Lower lobe of right lung (tissue), 2 donors: ENCODE measurements around the gene TGM6. TPM values are rescaled to one million over a fixed set of nuclear protein-coding genes. Genes with fewer than 3 reads are reported as not detected.

Source experiments
- ATAC-seq, 2 donors: fragments of 200-7000 bp; cut with Tn5 transposase; one replicate each; pipeline ENCODE4 v1.9.1; 2020 to 2022; ENCODE audit warnings: mild to moderate bottlenecking in 2 of 2, moderate library complexity in 2 of 2
- DNase-seq: peaks from one replicate; pipeline ENCODE4 v3.0.0-alpha.2; 2020
- H3K27ac ChIP-seq: fragments of 200-600 bp; one replicate; pipeline ENCODE4 v1.8.0; 2022
- H3K27me3 ChIP-seq: fragments of 200-600 bp; one replicate; pipeline ENCODE4 v1.8.0; 2022; ENCODE audit warnings: low read depth
- H3K36me3 ChIP-seq: fragments of 200-600 bp; one replicate; pipeline ENCODE4 v1.8.0; 2022; ENCODE audit warnings: mild to moderate bottlenecking
- H3K4me1 ChIP-seq: fragments of 200-600 bp; one replicate; pipeline ENCODE4 v1.8.0; 2022
- H3K4me3 ChIP-seq: fragments of 200-600 bp; one replicate; pipeline ENCODE4 v1.8.0; 2022; ENCODE audit warnings: mild to moderate bottlenecking
- H3K9me3 ChIP-seq: fragments of 200-600 bp; one replicate; pipeline ENCODE4 v1.8.0; 2022
- intact Hi-C: fragments of 100-400 bp; cut with DNase I; formaldehyde crosslinking; loops from one replicate; pipeline ENCODE4 v1.11.0; 2022
- total RNA-seq: library from RNA; stranded (reverse); fragmentation: NEBNext Ultra II Directional; extraction: Animal tissue kit (Norgen Biotek cat#: 25700); gene quantifications from one replicate; pipeline ENCODE4 v1.2.1, GENCODE V29; 2021
- TF ChIP-seq, protein P1 (sequence below): fragments of 200-600 bp; IDR thresholded peaks from one replicate; pipeline ENCODE4 v1.8.0; 2022; ENCODE audit warnings: antibody characterized with exemption, mild to moderate bottlenecking
- donor health status: DM: no; HTN: yes; CAD: no; lungs with severe emphysema.

Gene TGM6
- total RNA-seq, 1 donor from 2014 or later = not detected

GRCh38 chr20:2363587-2363986, 17.1 kb upstream of the TGM6 start:
- no peaks in the 10 kb centered on the region for H3K36me3 ChIP-seq
- TF ChIP-seq, protein P1, sequence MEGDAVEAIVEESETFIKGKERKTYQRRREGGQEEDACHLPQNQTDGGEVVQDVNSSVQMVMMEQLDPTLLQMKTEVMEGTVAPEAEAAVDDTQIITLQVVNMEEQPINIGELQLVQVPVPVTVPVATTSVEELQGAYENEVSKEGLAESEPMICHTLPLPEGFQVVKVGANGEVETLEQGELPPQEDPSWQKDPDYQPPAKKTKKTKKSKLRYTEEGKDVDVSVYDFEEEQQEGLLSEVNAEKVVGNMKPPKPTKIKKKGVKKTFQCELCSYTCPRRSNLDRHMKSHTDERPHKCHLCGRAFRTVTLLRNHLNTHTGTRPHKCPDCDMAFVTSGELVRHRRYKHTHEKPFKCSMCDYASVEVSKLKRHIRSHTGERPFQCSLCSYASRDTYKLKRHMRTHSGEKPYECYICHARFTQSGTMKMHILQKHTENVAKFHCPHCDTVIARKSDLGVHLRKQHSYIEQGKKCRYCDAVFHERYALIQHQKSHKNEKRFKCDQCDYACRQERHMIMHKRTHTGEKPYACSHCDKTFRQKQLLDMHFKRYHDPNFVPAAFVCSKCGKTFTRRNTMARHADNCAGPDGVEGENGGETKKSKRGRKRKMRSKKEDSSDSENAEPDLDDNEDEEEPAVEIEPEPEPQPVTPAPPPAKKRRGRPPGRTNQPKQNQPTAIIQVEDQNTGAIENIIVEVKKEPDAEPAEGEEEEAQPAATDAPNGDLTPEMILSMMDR = no peak
- DNase-seq (no peak), ATAC-seq (no peak)
- no peaks in the 10 kb centered on the region for H3K27me3 ChIP-seq
- intact Hi-C loops = no loop called here
- no peak overlapping the region for H3K4me3 ChIP-seq
- no peak overlapping the region for H3K27ac ChIP-seq
- H3K9me3 ChIP-seq = peaks cover 13% of the 10 kb centered on the region
- H3K4me1 ChIP-seq = no peaks in the 10 kb centered on the region

GRCh38 chr20:2364044-2364443, 16.7 kb upstream of the TGM6 start:
- intact Hi-C loops = no loop called here
- no peak overlapping the region for H3K4me3 ChIP-seq
- TF ChIP-seq, protein P1 = no peak
- no peak for ATAC-seq
- peaks cover 13% of the 10 kb centered on the region for H3K9me3 ChIP-seq
- H3K27me3 ChIP-seq = no peaks in the 10 kb centered on the region
- H3K4me1 ChIP-seq = no peaks in the 10 kb centered on the region
- no peak overlapping the region for H3K27ac ChIP-seq
- DNase-seq = no peak
- no peaks in the 10 kb centered on the region for H3K36me3 ChIP-seq

DNA sequence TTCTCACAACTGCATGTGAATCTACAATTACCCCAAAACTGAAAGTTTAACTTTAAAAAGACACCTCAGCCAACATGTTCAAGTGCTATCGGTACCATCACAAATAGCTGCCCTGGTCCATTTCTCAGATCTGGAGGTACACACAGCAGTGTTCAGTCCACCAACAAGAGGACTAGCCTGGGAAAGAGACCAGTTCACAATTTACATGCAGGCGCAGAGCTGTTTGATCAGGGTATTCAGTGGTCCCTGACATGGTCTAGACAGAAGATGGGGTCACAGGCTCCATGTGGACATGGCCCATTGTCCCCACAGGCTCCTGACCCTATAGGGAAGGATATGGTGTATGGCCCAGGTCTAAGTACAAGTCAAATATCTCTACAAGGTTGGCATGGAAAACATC, 15.6 kb upstream of the TGM6 start:
- Histone ChIP-seq H3K27ac (no peak overlapping the region), H3K9me3 (peaks cover 13% of the 10 kb centered on the region), H3K4me1 (no peaks in the 10 kb centered on the region), H3K27me3 (no peaks in the 10 kb centered on the region), H3K36me3 (no peaks in the 10 kb centered on the region), H3K4me3 (no peak overlapping the region)
- intact Hi-C loops = no loop called here
- no peak for DNase-seq
- ATAC-seq = no peak
- TF ChIP-seq, protein P1 = no peak

DNA sequence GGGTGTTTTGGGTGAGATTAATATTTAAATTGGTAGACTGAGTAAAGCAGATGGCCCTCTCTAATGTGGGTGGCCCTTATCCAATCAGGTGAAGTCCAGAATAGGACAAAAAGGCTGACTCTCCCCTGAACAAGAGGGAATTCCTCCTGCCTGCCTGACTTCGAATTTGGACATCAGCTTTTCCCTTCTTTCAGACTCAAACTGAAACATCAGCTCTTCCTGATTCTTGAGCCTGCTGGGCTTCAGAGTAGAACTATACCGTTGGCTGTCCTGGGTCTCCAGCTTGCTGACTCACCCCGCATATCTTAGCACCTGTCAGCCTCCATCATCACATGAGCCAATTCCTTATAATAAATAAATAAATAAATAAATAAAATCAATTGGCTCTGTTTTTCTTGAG, 15.0 kb upstream of the TGM6 start:
- intact Hi-C loops = no loop called here
- TF ChIP-seq, protein P1 = no peak
- DNase-seq = no peak
- Histone ChIP-seq H3K36me3 (no peaks in the 10 kb centered on the region), H3K27me3 (no peaks in the 10 kb centered on the region), H3K4me3 (no peak overlapping the region), H3K9me3 (peaks cover 10% of the 10 kb centered on the region), H3K27ac (no peak overlapping the region), H3K4me1 (no peaks in the 10 kb centered on the region)
- ATAC-seq = no peak

DNA sequence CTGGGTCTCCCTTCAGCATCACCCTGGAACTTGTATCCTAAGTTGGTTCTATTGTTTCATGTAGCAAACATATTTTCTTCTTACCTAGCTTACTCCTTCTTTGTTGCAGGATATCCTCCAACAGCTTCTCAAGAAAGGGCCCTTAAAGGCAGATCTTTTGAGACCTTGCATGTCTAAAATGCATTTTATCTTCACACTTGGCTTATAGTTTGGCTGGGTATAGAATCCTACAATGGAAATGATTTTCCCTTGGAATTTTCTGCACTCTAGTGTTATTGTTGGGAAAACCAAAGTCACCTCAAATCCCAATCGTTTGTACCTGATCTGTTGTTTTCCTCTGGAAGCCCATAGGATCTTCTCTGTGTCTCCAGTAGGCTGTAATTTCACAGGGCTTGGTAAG, 12.1 kb upstream of the TGM6 start:
- TF ChIP-seq, protein P1 = no peak
- Histone ChIP-seq H3K36me3 (no peaks in the 10 kb centered on the region), H3K9me3 (no peaks in the 10 kb centered on the region), H3K27ac (no peak overlapping the region), H3K27me3 (peaks cover 18% of the 10 kb centered on the region), H3K4me3 (no peak overlapping the region), H3K4me1 (no peaks in the 10 kb centered on the region)
- DNase-seq = no peak
- no peak for ATAC-seq
- intact Hi-C loops = no loop called here

DNA sequence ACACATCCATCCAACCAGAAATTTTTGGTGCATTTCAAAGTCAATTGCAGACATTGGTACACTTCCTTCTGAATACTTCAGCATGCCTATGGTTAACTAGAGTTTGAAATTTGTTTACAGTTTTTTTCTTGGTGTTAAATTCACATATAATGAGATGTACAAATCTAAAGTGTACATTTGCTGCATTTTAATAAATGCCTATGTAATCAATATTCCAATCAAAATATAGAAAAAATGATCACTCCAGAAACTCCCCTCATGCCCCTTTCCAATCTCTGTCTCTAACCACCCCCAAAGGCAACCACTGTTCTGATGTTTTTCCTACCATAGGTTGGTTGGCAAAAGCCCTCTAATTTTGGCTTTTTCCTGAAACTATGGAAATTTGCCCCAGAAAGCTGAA, 7.6 kb upstream of the TGM6 start:
- ATAC-seq = no peak
- H3K27ac ChIP-seq = no peak overlapping the region
- no peaks in the 10 kb centered on the region for H3K4me1 ChIP-seq
- H3K4me3 ChIP-seq = no peak overlapping the region
- DNase-seq = no peak
- intact Hi-C loops = no loop called here
- no peaks in the 10 kb centered on the region for H3K36me3 ChIP-seq
- TF ChIP-seq, protein P1 = no peak
- peaks cover 18% of the 10 kb centered on the region for H3K27me3 ChIP-seq
- no peaks in the 10 kb centered on the region for H3K9me3 ChIP-seq
